Fibroblast of the aortic adventitia (primary cell): Measurements from ENCODE around the gene MAPK8IP3. TPM values are rescaled to one million over a fixed set of nuclear protein-coding genes. Genes with fewer than 3 reads are reported as not detected.

ENCODE experiments used
- DNase-seq: peaks from one replicate; pipeline ENCODE4 v3.0.0-alpha.2; 2010; ENCODE audit warnings: low read depth
- H3K4me3 ChIP-seq: 2 replicates; pipeline ENCODE4 v1.5.1; 2011; ENCODE audit warnings: low read depth, mild to moderate bottlenecking, control low read depth, low read length, moderate library complexity
- total RNA-seq: library from RNA; depleted of rRNA; stranded (reverse); fragments of >200 nt; gene quantifications from 2 replicates; pipeline ENCODE4 v1.2.3, GENCODE V29; 2012; ENCODE audit warnings: low replicate concordance
- TF ChIP-seq, protein P1 (sequence below): IDR thresholded peaks from 2 replicates; pipeline ENCODE4 v1.5.1; 2011; ENCODE audit warnings: mild to moderate bottlenecking, low read length, control low read depth, inconsistent platforms; ENCODE audit not compliant: insufficient read depth

MAPK8IP3 gene
- total RNA-seq, 1 donor = 27.3 TPM

- no peak for DNase-seq
- no peak overlapping the region for H3K4me3 ChIP-seq
- TF ChIP-seq, protein P1, sequence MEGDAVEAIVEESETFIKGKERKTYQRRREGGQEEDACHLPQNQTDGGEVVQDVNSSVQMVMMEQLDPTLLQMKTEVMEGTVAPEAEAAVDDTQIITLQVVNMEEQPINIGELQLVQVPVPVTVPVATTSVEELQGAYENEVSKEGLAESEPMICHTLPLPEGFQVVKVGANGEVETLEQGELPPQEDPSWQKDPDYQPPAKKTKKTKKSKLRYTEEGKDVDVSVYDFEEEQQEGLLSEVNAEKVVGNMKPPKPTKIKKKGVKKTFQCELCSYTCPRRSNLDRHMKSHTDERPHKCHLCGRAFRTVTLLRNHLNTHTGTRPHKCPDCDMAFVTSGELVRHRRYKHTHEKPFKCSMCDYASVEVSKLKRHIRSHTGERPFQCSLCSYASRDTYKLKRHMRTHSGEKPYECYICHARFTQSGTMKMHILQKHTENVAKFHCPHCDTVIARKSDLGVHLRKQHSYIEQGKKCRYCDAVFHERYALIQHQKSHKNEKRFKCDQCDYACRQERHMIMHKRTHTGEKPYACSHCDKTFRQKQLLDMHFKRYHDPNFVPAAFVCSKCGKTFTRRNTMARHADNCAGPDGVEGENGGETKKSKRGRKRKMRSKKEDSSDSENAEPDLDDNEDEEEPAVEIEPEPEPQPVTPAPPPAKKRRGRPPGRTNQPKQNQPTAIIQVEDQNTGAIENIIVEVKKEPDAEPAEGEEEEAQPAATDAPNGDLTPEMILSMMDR = no peak
These were observed 40.1 kb downstream of the MAPK8IP3 start for GRCh38 chr16:1745900-1746692.

GRCh38 chr16:1746693-1747195, 40.7 kb downstream of the MAPK8IP3 start:
- TF ChIP-seq, protein P1 = no peak
- DNase-seq = no peak
- H3K4me3 ChIP-seq = no peak overlapping the region

- DNase-seq = no peak
- no peak overlapping the region for H3K4me3 ChIP-seq
- TF ChIP-seq, protein P1 = no peak
These were observed 41.9 kb downstream of the MAPK8IP3 start for GRCh38 chr16:1747934-1748333.

- no peak overlapping the region for H3K4me3 ChIP-seq
- no peak for DNase-seq
- TF ChIP-seq, protein P1 = no peak
These were observed 43.4 kb downstream of the MAPK8IP3 start for GRCh38 chr16:1749152-1750117.

DNA sequence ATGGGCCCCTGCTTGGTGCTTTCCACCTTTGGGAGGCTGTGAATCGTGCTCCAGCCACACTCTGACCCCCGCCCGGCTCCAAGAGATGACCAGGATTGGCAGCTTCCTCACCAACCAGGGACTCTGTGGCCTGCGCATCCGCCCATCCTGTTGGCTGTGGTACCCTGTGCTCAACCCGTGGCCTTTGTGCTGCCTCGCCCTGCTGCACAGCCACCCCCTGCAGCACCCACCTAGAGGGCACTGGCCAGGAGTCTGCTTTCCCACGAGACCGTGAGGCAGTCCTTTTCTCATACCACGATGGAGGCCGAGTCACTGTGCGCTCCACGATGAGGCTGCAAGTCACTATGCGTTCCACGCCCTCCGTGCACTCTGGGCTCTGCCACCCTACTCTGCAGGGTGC, 46.0 kb downstream of the MAPK8IP3 start:
- H3K4me3 ChIP-seq = no peak overlapping the region
- TF ChIP-seq, protein P1 = no peak
- DNase-seq = no peak

DNA sequence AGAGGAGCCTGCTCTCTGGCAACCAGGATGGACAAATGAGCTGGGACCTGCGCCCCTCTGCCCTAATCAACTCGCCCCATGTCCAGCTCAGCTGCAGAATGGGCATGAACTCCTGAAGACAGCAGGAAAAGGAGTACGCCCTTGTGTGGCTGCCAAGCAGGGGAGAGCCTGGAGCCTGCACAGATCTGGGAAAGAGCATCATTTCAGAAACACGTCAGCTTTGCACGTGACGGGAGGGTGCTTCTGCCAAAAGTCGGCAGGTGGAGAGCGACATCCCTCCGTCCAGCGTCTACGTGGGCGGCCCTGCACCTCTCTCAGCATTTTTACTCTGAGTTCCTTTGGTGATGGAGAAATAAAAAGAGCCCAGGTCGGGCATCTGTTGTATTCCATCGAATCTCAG, 46.9 kb downstream of the MAPK8IP3 start:
- H3K4me3 ChIP-seq = no peak overlapping the region
- TF ChIP-seq, protein P1 = no peak
- no peak for DNase-seq
